Activated CD4-positive, CD25-positive, alpha-beta regulatory T cell treated with anti-CD3 and anti-CD28 coated beads, Interleukin-2, amount 50 U/mL, for 16 hours (primary cell): Measurements from ENCODE around the gene FXYD6.

Experiments used
- DNase-seq: peaks from one replicate; pipeline ENCODE4 v3.0.0-alpha.2; 2020; ENCODE audit warnings: low read depth, low spot score

Gene FXYD6

DNA sequence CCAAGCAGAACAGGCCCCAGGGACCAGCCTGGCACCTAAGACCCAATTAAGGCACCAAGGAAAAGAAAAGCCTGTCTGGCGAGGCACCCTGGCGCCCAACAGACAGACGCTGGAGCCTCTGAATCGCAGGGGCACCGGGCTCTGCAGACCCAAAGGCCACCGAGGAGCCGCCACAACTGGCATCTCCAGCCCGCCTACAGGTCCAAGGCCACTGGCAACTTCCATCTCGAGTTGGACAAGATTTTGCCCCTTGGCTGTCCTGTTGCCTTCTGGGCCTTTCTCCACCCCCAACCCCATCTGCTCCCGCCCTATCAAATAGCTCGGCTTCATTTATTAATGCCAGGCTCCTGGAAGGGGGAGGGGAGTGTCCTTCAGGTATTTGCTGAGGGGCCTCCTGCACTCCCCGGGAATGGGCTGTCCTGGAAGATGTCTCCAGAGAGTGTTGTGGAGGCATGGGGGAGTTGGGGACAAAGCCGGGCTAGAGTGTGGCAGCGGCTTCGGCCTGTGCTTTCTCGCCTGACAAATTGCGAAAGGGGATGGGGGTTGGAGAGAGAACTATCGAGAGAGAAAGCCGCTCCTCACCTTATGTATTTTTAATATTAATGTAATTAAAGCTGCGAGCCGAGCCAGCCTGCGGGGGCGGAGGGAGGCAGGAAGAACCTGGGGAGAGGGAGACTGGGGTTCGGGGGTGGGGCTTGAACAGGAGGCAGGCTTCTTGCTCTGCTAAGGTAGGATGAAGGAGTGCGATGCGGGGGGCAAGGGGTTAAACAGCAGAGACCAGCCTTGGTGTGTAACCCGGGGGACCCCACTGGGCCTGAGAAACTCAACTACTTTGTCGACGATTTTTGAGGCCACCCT is 81.5 kb downstream of the FXYD6 start:
- no peak for DNase-seq

GRCh38 chr11:117794135-117794534 is 82.3 kb downstream of the FXYD6 start:
- DNase-seq, result no peak

DNA sequence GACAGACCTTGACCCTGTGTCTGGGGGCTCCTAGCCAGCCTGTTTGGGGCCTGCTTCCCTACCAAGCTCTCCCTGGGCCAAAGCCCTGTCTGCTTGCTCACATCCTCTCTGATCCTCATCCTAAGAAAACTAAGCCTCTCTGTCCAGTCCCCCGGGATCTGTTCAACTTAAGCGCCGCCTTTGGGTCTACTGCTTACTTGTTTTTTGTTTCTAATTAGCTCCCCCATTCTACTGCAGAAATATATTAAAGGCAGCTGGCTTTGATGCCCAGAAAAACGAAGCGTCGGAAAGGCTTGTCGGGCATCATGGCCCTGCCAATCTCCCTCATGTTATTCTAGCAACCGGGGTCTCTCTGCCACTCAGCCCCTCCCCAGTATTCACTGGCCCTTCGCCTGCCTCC is 82.9 kb downstream of the FXYD6 start:
- DNase-seq, result no peak

DNA sequence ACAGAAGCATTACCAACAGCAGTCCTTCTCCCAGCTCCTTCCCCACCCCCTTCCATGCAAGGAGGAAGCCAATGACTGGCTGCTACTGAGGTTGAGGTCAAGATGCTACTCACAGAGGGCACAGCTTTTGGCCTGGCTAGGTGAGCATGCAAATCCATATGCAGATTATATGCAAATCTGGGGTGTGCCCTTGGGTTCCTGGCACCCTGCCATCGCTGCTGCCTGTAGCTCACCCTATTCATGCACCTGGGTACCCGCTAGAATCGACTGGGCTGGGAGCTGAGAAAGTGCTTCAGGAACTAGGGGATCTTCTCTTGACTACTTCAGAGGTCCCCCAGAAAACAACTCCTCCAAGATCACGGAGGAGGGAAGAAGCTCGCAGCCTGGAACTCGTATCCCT is 83.5 kb downstream of the FXYD6 start:
- DNase-seq, result no peak

- DNase-seq, result no peak
Observed at GRCh38 chr11:117792241-117792640, 84.2 kb downstream of the FXYD6 start.

DNA sequence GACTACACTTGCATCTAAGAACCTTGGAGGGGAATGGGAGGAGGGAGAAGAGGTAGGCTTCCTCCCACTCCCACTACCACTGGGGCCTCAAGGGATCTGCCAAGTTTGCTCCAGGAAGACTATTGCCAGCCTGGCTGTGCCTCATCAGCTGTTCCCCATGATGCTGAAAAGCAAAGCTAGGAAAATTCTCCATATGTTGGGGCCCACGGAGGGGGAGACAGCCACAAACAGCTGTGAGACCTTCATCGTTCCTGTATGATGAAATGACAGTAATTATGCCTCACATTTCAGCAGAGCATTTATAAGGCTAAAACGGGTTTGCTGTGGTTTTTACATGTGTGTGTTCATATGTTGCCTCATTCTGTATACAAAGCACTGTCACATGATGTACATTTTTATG is 86.2 kb downstream of the FXYD6 start:
- no peak for DNase-seq

- DNase-seq, result no peak
Observed at GRCh38 chr11:117789241-117789640, 87.2 kb downstream of the FXYD6 start.
